GM21381 (cell line): ENCODE data around the gene RASAL1.

Experiments
- ATAC-seq: cut with Tn5 transposase; IDR thresholded peaks from one replicate; pipeline ENCODE4 v1.9.1; 2021; ENCODE audit warnings: mild to moderate bottlenecking, moderate library complexity; ENCODE audit not compliant: unreplicated experiment

RASAL1 gene

DNA sequence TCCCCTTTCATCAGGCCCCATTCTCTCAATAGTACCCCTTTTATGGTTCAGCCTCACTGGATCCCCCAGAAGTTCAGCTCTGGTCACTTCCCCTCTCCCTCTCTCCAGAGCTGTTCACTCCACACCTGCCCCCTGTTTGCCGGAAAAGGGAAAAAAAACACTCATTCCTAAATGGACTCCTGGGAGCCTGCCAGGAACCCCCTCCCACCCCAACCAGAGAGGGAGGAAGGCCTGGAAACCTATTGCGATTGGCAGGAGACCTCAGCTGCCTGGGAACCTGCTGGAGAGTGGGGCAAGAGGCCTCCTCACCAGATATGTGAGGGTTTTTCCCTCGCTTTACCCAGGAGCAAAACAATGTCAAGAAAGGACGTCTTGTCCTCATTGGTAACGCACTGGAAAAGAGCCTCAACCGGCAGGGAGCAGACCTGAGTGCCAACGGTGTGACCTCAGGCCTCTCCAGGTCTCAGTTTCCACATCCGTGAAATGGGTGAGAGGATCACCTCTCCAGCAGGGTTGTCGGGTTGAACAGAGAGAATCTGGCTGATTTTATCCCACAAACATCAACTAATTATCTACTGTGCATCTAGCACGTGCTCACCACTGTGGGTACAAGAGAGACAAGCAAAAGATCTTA lies 74.4 kb downstream of the RASAL1 start:
- no peak for ATAC-seq

DNA sequence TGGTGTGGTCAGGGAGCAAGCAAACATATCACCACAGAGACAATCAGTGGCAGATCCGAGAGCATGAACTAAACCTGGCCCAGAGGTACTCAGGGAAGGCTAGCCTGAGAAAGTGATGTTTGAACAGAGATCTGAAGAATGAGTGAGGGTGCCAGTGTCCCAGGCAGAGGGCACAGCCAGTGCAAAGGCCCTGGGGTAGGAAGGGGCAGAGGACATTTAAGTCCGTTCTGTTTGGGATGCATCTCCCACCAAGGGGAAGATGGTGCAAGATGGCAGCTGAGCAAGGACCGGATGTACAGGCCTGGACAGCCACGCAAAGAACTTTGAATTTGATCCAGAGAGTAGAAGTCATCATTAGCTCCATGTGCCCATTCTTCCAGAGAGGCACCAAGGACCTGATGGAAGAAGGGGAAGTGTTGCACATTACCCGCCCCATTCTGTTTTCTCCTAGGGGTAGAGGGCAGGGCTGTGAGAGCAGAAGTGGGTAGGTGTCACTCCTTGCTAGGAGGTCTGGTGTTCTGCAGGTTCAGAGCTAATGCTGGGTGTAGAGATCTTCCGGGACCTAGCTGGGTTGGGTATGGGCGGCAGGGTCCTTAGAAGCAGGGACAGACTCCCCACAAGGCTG lies 75.1 kb downstream of the RASAL1 start:
- no peak for ATAC-seq

DNA sequence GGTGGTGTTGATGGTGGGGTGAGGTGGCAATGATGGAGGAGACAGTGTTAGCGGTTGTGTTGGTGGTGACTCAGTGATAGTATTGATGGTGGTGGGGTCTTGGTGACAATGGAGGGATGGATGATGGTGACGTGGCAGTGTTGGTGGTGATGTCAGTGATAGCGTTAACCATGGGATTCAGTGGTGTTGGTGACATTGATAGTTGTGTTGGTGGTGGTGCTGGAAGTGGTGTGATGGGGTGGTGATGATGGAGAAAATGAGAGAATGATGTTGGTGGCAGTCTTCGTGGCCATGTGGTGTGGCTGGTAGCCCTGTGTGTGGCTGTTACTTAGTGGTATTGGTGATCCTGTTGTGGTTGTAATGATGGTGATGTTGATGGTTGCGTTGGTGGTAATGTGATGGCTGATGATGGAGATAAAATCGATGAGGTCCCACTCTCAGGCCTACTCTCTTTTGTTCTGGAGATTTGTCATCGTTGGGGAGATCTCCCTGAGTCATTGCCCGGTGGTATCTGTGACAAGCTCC lies 76.4 kb downstream of the RASAL1 start:
- ATAC-seq, result no peak

DNA sequence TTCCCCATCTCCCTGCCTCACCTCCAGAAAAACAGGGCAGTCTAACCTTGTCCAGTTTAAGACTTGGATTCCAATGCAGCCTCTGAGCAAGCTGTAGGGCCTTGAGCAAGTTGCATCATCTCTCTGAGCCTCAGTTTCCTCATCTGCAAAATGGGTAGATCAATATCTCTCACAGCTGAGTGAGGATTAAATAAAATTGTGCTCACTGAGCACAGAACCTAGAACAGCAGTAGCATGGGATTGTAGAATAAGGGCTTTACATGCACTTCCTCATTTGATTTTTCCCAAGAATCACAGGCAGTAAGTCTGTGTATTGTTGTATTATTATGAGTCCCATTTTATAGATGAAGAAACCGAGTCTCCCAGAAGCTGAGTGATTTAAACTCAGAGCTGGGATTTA lies 77.0 kb downstream of the RASAL1 start:
- no peak for ATAC-seq

DNA sequence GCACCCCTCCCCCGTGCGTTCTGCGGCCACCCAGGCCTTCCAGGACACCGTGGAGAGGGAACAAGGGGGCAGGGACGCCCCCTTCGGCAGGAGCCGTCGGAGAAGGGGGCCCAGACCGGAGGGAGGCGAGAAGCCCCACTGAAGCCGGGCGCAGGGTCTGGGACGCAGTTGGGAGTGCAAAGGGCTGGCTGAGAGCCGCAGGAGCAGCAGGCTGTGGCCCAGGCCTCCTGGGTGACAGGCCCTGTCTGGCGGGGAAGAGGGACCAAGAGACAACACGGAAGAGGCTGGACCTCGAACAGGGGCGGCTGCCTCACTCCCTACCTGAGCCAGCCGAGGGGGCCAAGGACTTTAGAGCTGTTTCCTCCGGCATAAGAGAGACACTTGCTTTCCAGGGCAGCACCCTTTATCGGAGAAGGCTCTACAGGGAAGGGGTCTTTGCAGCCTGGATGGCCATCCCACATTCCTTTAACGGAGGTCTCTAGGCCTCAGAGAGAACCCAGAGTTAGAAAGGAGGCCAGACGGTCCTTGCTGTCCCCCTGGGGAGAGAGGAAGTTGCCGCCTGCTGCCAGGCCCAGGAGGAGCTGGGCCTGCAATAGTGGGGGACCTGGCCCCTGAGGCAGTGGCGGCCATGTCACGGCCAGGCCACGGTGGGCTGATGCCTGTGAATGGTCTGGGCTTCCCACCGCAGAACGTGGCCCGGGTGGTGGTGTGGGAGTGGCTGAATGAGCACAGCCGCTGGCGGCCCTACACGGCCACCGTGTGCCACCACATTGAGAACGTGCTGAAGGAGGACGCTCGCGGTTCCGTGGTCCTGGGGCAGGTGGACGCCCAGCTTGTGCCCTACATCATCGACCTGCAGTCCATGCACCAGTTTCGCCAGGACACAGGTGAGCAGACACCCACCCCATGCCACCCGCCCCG lies 77.7 kb downstream of the RASAL1 start:
- no peak for ATAC-seq

DNA sequence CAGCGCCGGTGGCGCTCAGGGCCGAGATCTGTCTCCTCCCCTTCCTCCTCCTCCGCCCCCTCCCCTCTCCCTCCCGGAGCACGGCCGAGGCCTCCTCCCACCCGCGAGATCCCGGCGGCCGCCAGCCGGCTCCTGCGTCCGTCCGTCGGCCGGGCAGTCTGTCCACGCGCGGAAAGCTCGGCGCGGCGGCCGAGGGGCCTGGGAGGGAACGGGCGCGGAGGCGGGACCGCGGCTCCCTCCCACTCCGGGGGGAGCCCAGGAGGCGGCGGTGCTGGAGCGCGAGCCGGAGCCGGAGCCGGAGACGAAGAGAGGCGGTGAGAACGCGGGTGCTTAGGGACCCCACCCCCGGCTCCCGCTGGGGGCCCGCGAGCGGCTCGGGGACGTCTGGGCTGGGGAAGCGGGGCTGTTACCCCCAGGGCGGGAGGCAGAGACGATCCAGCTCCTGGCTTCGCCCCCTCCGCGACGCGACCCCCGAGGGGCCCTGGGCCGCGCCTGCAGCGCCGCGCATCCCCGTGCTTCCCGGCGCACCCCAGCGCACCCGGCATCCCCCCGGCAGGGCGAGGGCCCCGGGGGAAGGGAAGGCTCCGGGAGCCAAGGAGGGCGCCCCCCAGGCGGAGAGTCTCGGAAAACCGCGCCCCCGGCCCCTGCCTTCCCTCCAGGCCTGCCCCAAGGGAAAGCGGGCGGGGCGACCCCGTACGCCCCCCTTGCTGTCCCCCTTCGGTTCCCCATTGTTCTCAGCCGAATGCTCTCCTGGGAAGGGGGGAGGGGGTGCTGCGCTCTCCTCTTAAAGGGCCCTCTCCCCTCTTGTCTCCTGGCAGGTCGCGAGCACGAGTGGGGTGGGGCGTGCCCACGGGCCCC lies 78.7 kb downstream of the RASAL1 start, which contains the start of gene DTX1:
Gene DTX1, plus strand, starts transcription at position 100 of the 858 bp plus-strand sequence. CDS start 1,463 bp downstream, outside the sequence.
- ATAC-seq, result no peak

DNA sequence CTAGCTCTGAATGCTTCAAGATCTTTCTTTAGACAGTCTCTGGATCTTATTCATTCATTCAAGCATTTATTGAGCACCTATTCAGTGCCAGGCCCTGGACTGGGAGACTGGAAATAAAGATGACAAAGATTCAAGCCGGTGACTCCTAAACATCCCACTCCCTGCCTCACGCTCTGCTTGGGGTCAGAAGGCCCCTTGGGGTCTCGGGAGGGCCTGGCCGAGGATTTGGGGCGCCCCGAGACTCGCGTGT lies 79.3 kb downstream of the RASAL1 start:
- no peak for ATAC-seq

DNA sequence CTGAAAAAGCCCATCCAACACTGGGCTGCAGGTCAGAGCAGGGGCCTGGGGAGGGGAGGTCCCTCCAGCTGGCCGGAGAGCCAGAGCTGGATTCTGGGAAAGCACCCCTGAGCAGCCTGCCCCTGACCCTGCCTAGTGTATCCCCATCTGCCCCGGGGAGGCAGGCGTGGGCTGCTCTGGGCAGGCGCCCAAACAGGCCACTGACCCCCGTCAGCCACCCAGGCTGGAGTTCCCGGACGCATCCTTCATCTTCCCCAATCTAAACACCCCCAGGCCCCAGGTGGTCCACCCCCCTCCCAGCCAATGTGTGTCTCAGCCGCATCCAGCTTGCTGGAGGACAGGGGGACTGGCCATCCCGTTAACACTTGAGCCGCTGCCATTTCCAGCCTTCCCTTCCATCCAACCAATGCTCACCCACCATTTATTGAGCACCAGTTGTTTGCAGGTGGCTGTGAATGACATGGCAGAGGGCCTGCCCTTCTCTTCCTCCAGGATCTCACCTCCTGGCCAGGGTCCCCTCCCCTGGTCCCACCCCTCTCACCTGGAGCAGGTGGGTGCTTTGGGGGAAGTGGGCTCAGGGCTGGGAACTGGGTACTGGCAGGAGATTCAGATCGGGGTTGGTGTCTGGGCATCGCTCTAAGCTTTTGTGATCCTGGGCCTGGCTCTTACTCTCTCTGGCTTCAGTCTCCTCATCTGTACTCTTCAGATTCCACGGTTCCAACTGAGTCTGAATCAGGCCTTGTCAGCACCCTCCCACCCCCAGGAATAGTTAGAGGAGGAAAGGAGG lies 79.8 kb downstream of the RASAL1 start:
- no peak for ATAC-seq

DNA sequence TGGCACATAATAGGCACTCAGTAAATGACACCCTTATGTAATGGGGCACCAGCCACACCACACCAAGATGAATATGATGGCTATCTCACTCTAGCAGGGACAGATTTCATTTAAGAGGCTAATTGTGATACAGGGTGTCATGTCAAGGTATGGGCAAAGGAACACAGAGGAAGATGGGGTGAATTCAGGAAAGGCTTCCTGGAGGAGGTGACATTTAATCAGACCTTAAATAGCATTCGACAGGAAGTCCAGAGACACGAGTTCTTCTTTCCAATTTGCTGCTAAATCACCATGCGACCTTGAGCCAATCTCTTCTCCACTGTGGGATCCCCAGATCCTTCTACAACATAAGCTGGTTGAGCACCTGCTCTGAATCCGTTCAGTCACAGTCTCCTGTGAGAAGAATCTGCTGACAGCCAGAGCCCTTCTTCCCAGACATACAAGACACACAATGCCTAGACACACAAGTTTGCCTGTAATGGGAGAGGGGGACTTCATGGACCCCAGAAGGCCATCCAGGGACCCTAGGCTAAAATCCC lies 80.5 kb downstream of the RASAL1 start:
- ATAC-seq, result no peak

DNA sequence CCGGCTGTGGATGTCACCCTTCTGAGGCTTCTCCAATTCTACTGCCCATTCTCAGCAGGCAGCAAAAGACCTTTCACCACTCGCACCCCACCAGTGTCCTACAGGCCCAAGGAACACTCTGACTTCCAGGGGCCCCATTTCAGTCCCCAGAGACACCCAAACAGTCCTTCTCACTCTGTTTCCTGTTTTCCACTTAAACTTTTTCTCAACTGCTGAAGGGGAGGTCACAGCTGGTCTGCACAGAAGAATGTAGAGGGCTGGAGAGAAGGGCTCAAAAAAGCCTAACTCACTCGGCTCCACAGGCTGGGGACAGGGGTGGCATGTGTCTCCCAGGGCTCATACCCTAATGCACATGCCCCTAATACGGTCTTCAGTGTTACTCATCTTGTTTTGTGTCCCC lies 83.2 kb downstream of the RASAL1 start:
- ATAC-seq, result no peak

DNA sequence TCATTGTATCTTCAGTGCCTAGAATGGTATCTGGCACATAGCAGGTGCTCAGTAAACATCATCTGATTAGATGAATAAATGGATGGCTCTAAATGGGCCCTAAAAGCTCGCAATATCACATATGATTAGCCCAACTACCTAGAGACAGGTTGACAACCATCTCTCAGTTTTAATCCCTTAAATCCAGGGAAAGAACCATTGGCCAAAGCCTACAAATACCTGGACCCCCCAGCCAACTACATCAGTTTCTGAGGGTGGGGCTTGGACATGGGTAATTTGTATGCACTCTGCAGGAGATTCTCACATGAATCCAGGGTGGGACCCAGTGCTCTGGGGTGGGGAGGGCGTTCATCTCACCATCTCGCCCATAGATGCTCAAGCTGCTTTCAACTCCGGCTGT lies 83.8 kb downstream of the RASAL1 start:
- ATAC-seq, result no peak

DNA sequence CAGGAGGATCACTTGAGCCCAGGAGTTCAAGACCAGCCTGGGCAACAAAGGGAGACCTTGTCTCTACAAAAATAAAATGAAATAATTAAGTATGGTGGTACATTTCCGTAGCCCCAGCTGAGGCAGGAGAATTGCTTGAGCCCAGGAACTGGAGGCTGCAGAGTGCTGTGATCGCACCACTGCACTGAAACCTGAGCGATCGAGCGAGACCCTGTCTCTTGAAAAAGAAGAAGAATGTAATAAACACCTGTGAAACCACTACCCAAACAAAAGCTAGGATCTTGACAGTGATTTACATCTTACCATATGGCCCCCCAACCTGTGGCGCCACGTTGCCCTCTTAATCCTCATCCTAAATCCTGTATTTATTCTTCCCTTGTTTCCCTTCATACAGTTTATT lies 84.8 kb downstream of the RASAL1 start:
- ATAC-seq, result no peak

DNA sequence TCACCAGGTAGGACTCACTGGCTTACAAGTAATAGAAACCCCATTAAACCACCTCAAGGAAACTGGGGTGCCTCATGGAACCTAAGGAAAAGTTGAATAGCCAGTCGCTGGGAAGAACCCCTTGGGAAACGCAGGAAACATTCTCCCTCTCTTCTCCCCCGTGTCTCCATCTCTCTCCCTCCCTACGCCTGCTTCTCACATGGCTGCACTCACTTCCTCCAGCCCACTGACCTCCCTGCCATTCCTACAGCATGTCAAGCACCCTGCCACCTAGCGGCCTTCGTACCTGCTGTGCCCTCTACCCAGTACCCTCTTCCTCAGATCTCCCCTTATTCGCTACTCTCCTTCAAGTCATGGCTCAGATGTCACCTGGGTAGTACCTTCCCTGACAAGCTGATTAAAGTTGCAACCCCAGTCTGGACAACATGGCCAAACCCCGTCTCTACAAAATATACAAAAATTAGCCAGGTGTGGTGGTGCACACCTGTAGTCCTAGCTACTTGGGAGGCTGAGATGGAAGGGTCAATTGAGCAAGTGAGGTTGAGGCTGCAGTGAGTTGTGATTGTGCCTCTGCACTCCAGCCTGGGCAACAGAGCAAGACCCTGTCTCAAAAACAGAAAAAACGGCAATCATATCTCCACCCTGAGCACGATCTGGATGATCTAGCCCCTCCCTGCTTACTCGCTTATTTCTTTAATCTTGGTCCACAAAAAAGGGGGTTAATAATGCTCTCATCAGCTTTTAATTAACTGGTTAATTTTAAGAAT lies 85.4 kb downstream of the RASAL1 start:
- no peak for ATAC-seq
